ENCODE data around the gene KCNJ12.
"Not testable (repeated sequence)": the region's sequence is repeated elsewhere in the genome, so short reads cannot be mapped to it uniquely, and the experiment has no call there.

KCNJ12 gene

GRCh38 chr17:21408224-21408623, 32.1 kb downstream of the KCNJ12 start:
- not testable (repeated sequence) for DNase-seq (ENCODE audit: low read depth in 2 of 2)

- not testable (repeated sequence) for DNase-seq (ENCODE audit: low read depth in 2 of 2)
Measured at GRCh38 chr17:21408766-21409300, 32.7 kb downstream of the KCNJ12 start.

DNA sequence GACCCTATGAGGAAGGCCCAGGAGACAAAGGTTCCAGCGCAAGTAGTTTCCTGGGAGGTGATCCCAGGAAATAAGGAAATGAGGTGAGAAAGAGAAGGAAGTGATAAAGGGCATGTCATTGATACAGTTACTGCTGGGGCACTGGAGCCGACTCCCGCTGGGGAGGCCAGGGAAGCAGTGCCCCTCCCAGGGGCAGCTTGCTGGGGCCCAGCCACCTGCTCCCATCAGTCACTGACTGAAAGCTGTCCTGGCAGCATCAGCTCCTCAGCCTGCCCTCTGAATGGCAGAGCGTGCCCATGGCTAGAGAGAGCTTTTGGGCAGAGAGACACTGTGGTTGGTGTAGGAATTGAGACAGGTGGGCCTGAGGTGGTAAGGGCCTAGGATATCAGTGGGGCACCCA, 33.2 kb downstream of the KCNJ12 start:
- DNase-seq (ENCODE audit: low read depth in 2 of 2): not testable (repeated sequence)

GRCh38 chr17:21409971-21410370, 33.8 kb downstream of the KCNJ12 start:
- not testable (repeated sequence) for DNase-seq (ENCODE audit: low read depth in 2 of 2)

- not testable (repeated sequence) for DNase-seq (ENCODE audit: low read depth in 2 of 2)
Measured at GRCh38 chr17:21410371-21410770, 34.2 kb downstream of the KCNJ12 start.

- DNase-seq (ENCODE audit: low read depth in 2 of 2): not testable (repeated sequence)
Measured at GRCh38 chr17:21410906-21411678, 34.9 kb downstream of the KCNJ12 start.

GRCh38 chr17:21411679-21412205, 35.6 kb downstream of the KCNJ12 start:
- DNase-seq (ENCODE audit: low read depth in 2 of 2): not testable (repeated sequence)

- not testable (repeated sequence) for DNase-seq (ENCODE audit: low read depth in 2 of 2)
Measured at GRCh38 chr17:21412207-21412681, 36.1 kb downstream of the KCNJ12 start.

DNA sequence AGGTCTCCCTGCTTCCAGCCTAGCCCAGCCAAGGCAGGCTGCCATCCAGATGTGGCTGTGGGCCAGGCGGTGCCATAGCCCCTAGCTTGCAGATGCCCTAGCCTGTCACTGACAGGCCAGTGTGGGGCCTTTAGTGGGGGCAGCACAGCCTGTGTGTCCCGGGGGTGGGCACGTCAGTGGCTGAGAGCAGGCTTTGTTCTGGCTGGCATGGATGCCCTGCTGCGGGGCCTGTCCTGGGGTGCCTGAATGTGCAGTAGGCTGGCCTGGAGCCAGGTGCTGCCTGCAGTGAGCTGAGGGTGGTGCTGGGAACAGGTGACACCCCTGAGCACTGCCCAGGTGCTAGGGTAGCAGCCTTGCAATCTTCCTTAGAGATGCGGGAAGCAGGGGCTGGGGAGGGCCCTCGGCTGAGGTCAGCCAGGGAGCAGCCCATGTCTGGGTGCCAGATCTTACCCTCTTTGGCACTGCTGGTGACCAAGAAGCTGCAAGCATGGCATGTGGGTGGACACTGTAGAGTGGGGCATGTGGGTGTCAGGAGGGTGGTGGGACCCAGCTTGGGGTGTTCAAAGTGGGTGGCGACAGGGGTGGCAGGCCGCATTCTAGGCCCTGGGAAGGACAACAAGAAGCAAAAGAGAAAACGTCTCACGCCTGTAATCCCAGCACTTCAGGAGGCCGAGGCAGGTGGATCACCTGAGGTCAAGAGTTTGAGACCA, 37.6 kb downstream of the KCNJ12 start:
- DNase-seq (ENCODE audit: low read depth in 2 of 2): not testable (repeated sequence)

GRCh38 chr17:21414616-21415015, 38.5 kb downstream of the KCNJ12 start:
- not testable (repeated sequence) for DNase-seq (ENCODE audit: low read depth in 2 of 2)

DNA sequence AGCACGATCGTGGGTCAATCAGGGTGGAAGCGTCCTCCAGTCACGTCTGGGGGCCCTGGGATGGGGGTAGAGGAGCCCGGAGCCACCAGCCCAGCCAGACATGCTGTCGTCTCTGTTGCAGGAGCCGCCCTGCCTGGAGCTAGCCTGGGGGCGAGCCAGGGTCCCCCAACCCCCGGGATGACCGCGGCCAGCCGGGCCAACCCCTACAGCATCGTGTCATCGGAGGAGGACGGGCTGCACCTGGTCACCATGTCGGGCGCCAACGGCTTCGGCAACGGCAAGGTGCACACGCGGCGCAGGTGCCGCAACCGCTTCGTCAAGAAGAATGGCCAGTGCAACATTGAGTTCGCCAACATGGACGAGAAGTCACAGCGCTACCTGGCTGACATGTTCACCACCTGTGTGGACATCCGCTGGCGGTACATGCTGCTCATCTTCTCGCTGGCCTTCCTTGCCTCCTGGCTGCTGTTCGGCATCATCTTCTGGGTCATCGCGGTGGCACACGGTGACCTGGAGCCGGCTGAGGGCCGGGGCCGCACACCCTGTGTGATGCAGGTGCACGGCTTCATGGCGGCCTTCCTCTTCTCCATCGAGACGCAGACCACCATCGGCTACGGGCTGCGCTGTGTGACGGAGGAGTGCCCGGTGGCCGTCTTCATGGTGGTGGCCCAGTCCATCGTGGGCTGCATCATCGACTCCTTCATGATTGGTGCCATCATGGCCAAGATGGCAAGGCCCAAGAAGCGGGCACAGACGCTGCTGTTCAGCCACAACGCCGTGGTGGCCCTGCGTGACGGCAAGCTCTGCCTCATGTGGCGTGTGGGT, 39.2 kb downstream of the KCNJ12 start:
- not testable (repeated sequence) for DNase-seq (ENCODE audit: low read depth in 2 of 2)

DNA sequence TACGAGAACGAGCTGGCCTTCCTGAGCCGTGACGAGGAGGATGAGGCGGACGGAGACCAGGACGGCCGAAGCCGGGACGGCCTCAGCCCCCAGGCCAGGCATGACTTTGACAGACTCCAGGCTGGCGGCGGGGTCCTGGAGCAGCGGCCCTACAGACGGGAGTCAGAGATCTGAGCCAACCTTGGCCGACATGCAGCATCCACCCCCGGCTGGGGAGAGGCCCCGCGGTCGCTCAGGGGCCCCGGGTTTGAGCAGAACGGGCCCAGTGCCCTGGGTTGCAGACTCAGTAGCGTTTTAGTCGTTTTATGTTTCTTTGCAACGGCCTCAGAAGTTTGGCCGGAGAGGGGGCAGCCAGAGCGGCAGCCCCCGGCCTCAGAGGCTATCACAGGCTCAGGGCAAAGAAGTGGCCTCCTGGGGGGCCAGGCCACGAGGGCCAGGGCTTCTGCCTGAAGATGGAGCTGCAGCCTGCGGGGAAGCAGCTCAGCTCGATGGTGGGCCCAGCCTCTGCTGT, 40.4 kb downstream of the KCNJ12 start:
- DNase-seq (ENCODE audit: low read depth in 2 of 2): not testable (repeated sequence)

GRCh38 chr17:21417349-21417748, 41.2 kb downstream of the KCNJ12 start:
- not testable (repeated sequence) for DNase-seq (ENCODE audit: low read depth in 2 of 2)

DNA sequence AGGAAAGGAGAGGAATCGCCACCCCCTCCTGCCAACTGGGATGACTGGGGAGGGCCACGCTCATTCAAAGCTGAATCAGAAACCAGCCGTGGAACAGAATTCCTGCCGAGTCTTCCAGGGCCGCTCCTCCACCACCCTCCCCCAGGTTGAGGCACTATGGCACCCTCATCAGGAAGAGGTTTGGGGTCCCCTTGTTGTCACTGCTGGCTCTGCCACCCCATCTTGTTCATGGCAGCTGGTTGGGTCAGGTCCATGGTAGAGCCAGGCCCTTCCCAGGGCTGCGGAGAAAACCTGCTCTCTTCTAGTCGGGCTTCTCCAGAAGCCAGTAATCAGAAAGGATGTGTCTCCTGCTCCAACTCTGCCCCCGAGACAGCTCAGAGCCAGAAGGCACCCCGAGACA, 41.8 kb downstream of the KCNJ12 start:
- no peak for DNase-seq (ENCODE audit: low read depth in 2 of 2)

GRCh38 chr17:21418446-21419298, 42.5 kb downstream of the KCNJ12 start:
- DNase-seq (ENCODE audit: low read depth in 2 of 2): no peak

DNA sequence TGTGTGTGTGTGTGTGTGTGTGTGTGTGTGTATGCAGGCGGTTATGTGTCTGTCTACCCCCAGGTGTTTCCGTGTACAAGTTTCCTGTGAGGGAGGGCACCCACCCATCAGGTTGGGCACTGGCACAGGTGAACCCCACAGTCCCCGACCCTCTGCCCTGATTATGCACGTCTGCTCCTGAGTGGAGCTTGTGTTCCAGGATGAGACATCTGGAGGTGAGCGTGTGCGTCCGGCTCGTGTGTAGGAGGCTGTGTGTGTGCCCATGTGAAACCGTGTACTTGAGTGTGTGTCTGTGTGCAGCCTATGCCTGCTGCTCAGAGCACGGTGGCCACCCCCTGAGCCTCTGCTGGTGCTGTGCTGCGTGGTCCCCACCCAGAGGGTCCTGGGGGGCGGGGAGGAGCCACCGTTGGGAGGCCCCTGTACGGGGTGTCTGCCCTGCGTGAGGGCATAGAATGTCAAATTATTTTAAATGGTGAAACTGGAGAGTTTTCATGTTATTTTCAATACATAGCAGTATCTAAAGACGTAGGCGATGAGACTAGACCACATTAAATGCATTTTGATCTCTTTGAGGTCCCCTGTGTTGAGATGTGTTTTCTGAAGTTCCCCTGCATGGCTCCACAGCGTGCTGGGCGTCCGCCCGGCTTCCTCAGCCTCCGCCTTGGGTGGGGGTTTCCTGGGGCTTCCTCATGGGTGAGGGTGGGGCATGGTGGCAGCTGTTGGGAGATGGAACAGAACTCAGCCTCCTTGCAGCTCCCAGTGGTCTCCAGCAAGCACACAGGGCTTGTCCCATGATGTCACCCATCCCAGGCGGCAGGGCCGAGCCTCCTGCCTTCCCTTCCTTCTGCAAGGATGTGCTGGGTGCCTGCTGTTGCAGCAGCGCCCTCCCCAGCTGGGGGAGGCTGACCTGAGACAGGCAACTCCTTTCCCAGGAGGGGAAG, 43.4 kb downstream of the KCNJ12 start:
- no peak for DNase-seq (ENCODE audit: low read depth in 2 of 2)

- DNase-seq (ENCODE audit: low read depth in 2 of 2): not testable (repeated sequence)
Measured at GRCh38 chr17:21420503-21421090, 44.4 kb downstream of the KCNJ12 start.

GRCh38 chr17:21421421-21422310, 45.5 kb downstream of the KCNJ12 start:
- DNase-seq (ENCODE audit: low read depth in 2 of 2): not testable (repeated sequence)
